Right atrium auricular region (tissue), 2 donors: ENCODE results near the gene LRIG1. TPM values are rescaled to one million over a fixed set of nuclear protein-coding genes. Genes with fewer than 3 reads are reported as not detected.

Source experiments
- DNase-seq: peaks from one replicate; pipeline ENCODE4 v3.0.0-alpha.2; 2019; ENCODE audit warnings: low spot score
- H3K27ac ChIP-seq, 2 donors: fragments of 200-600 bp; sonication (generic); 1 replicate in 1 of 2; 2 replicates in 1 of 2; pipeline ENCODE4 v1.5.1; 2016 to 2019
- H3K27me3 ChIP-seq, 2 donors: fragments of 200-600 bp; sonication (generic); one replicate each; pipeline versions ENCODE4 v1.5.1 to v1.6.0; 2017 to 2019
- H3K36me3 ChIP-seq: fragments of 200-600 bp; sonication (generic); one replicate; pipeline ENCODE4 v1.5.1; 2016
- H3K4me1 ChIP-seq, 2 donors: fragments of 200-600 bp; sonication (generic); one replicate each; pipeline versions ENCODE4 v1.5.1 to v1.6.0; 2017 to 2019
- H3K4me3 ChIP-seq, 2 donors: fragments of 200-600 bp; sonication (generic); 1 replicate in 1 of 2; 2 replicates in 1 of 2; pipeline ENCODE4 v1.5.1; 2017 to 2019; ENCODE audit warnings: mild to moderate bottlenecking in 1 of 2, moderate library complexity in 1 of 2
- H3K9me3 ChIP-seq, 2 donors: fragments of 200-600 bp; sonication (generic); one replicate each; pipeline ENCODE4 v1.5.1; 2019
- CTCF ChIP-seq, 2 donors: fragments of 200-600 bp; sonication (generic); IDR thresholded peaks; one replicate each; pipeline ENCODE4 v1.5.1; 2019; ENCODE audit warnings: antibody characterized with exemption in 2 of 2
- total RNA-seq, 2 donors: library from RNA; depleted of rRNA; stranded (reverse); fragments of >200 nt; gene quantifications; one replicate each; pipeline ENCODE4 v1.1.0, GENCODE V29; 2016

Gene LRIG1
- total RNA-seq, 2 donors from 2014 or later, result 147 to 179 TPM

- Histone ChIP-seq H3K4me1 (peaks cover 0 to 85% of the 10 kb centered on the region in 2 donors), H3K4me3 (no peak overlapping the region), H3K27ac (peak overlapping the region; percentile 19 to 38), H3K36me3 (no peaks in the 10 kb centered on the region), H3K9me3 (no peaks in the 10 kb centered on the region), H3K27me3 (no peaks in the 10 kb centered on the region)
- no peak for DNase-seq
- TF ChIP-seq CTCF (IDR thresholded peaks at IDR 0.05), result no peak
Measured at GRCh38 chr3:66476852-66477381, 23.9 kb downstream of the LRIG1 start.

GRCh38 chr3:66475386-66476020, 25.3 kb downstream of the LRIG1 start:
- H3K27me3 ChIP-seq, result no peaks in the 10 kb centered on the region
- no peak for TF ChIP-seq CTCF (IDR thresholded peaks at IDR 0.05)
- H3K9me3 ChIP-seq, result no peaks in the 10 kb centered on the region
- H3K27ac ChIP-seq, result peak overlapping the region in 1 of 2 donors; percentile 1
- H3K4me1 ChIP-seq, result peaks cover 0 to 72% of the 10 kb centered on the region in 2 donors
- DNase-seq, result no peak
- no peaks in the 10 kb centered on the region for H3K36me3 ChIP-seq
- H3K4me3 ChIP-seq, result no peak overlapping the region

- Histone ChIP-seq H3K9me3 (no peaks in the 10 kb centered on the region), H3K4me1 (peaks cover 0 to 54% of the 10 kb centered on the region in 2 donors), H3K4me3 (no peak overlapping the region), H3K27me3 (no peaks in the 10 kb centered on the region), H3K27ac (peak overlapping the region; percentile 12 to 30), H3K36me3 (no peaks in the 10 kb centered on the region)
- no peak for DNase-seq
- TF ChIP-seq CTCF (IDR thresholded peaks at IDR 0.05), result no peak
Measured at GRCh38 chr3:66473692-66474091, 27.1 kb downstream of the LRIG1 start.

DNA sequence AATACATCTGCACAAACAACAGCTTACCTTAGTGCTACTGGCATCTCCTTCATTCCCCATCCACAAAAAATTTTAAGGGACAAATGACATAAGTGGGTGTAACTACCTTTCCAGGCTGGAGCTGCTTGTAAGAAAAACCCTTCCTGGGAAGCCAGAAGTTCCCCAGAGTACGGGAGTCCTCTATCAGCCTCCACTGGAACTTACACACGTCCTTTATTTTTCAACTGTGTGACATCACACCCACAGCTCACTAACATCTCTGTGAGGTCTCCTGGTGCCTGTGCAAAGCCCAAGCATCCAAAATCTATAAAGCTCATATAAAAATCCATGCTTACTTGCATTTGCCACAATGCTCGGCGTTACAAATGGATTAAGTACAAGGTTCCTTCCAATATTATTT, 27.6 kb downstream of the LRIG1 start:
- TF ChIP-seq CTCF (IDR thresholded peaks at IDR 0.05), result no peak
- DNase-seq, result no peak
- Histone ChIP-seq H3K36me3 (no peaks in the 10 kb centered on the region), H3K27ac (peak overlapping the region in 1 of 2 donors; percentile 12), H3K4me1 (peaks cover 0 to 49% of the 10 kb centered on the region in 2 donors), H3K9me3 (no peaks in the 10 kb centered on the region), H3K4me3 (no peak overlapping the region), H3K27me3 (no peaks in the 10 kb centered on the region)

DNA sequence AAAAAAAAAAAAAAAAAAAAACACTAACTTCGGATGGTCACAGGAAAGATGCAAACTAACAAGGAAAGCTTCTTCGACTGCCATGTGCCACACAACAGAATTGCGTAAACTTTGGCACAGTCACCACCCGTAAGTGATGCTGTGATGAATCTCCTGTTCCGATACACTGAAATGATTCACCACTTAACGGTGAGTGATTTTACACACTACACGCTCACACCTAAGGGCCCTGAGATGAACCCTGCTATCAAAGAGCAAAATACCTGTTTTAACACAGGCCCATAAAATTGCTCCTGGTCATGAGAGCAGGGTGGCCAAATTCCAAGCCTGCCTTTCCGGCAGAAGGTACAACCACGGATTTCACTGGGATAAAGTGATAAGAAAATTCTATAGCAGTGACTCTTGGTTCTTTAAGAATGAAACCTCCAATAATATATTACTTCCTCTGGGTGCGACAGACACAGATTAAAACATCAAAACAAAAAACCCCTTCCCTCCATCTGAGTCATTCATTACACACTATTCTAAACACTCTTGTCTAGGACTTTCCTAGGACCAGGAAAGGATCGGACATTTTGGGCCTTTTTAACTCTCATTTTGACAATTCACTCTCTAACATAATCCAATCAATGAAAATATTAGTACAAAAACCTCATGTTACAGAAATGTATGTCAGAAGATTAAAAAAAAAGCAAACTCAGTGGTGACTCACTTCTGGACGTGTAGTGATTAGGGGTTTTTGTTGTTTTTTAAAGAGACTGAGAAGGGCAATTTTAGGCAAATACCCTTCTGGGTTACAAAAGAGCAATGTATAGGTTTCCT, 28.3 kb downstream of the LRIG1 start:
- H3K27ac ChIP-seq, result peak overlapping the region in 1 of 2 donors; percentile 12

More for the DNA sequence above, 28.3 kb downstream of the LRIG1 start:
- no peak overlapping the region for H3K4me3 ChIP-seq
- H3K36me3 ChIP-seq, result no peaks in the 10 kb centered on the region
- no peak for DNase-seq
- no peak for TF ChIP-seq CTCF (IDR thresholded peaks at IDR 0.05)
- peaks cover 0 to 45% of the 10 kb centered on the region in 2 donors for H3K4me1 ChIP-seq
- no peaks in the 10 kb centered on the region for H3K9me3 ChIP-seq
- H3K27me3 ChIP-seq, result no peaks in the 10 kb centered on the region
